Measurements from ENCODE around the gene GCLC.
"Not testable (repeated sequence)": the region's sequence is repeated elsewhere in the genome, so short reads cannot be mapped to it uniquely, and the experiment has no call there.

Gene GCLC

DNA sequence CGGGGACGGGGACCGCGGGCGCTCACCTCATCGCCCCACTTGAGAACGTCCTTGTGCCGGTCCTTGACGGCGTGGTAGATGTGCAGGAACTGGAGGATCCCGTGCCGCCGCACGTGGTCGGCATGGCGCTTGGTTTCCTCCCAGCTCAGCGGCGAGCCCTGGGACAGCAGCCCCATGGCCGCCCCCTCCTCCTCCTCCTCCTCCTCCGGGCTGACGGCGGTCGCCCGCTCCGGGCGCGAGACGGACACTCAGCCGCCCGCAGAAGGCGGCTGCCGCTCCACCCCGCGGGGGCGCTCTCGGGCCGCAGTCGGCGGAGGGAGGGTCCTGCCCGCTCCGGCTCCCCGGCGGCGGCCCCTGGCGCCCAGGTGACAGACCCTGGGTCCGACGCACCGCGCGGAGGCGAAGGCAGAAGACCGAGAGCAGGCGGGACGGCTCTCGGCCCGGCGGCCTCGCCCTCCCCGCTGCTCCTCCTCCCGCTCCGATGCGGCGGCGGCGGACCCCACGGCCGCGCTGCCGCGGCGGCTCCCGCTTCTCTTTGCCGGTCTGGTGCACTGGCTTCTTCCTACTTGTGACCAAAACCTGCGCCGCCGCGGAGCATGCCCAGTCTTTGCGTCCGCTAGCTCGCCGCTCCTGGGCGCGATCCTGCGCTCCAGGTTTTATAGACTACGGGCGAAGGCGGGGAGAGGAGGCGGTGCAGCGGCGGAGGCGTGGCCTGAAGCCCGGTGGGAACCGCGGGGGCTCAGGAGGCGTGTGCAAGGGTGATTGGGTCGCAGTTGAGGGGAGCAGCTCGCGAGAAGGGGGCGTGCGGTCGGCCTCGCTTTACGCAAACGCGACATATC lies at the start of gene GCLC:
Gene GCLC (minus strand): TSS at position 632 of the 839 bp plus-strand sequence. CDS start 456 bp downstream, at position 176.
- peak; percentile 76 to 79 for DNase-seq (ENCODE audit: low read depth in 2 of 2)

DNA sequence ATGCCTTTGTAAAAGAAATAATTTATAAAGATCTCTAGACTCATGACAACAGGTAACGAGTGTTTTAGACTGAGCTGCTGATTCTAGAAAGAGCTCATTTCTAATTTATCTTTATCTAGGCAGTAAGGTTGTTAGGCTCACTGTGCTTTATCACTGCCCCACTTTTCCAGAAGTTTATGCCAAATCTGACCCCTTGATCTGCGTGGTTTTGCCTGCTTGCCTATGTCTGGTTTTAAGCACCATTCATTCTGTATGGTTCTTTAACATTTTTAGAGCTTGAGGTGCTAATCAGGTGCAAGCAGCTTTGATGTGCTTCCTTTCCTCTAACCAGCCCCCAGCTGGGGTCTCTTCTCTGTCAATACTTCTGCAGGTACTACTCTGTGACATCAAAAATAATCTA lies 49.7 kb upstream of the GCLC start:
- no peak for DNase-seq (ENCODE audit: low read depth in 2 of 2)

DNA sequence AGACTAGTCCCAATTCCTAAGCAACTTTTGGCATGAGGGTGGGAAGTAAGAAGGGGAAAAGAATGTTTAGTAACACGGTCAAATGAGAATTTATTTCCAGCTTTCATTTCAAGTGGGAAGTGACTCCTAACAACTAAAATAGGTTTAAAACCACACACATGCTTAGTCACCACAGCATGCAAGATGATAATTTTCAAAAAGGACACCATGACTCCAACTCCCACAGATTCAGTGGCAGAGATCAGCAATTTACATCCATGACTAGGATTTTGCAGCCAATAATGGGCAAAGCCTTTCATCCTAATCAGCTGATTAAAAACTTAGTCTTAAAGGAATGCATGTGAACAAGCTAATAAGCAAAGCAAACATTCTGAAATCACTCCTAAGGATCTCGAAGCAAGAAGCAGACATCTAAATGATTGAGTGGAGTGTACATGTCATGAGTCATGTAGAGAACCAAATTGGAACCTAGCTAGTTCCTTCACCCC lies 48.1 kb upstream of the GCLC start:
- no peak for DNase-seq (ENCODE audit: low read depth in 2 of 2)

DNA sequence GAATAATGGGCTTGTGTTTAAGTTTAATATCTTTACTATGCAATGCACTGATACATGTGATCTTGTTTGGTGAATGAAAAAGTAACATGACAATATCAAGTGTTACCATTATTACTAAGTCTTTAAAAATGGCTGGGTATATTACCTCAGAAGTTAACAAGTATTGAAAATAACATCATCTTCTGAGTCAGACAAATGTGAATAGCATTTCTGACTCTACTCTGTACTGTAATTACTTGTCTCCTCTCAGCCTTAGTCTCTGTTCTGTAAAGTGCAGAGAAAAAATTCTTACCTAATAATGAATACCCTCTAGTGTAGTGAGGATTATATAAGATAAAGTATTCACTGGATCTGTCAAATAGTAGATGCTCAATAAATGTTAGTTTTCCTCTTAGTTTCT lies 47.0 kb upstream of the GCLC start:
- no peak for DNase-seq (ENCODE audit: low read depth in 2 of 2)

DNA sequence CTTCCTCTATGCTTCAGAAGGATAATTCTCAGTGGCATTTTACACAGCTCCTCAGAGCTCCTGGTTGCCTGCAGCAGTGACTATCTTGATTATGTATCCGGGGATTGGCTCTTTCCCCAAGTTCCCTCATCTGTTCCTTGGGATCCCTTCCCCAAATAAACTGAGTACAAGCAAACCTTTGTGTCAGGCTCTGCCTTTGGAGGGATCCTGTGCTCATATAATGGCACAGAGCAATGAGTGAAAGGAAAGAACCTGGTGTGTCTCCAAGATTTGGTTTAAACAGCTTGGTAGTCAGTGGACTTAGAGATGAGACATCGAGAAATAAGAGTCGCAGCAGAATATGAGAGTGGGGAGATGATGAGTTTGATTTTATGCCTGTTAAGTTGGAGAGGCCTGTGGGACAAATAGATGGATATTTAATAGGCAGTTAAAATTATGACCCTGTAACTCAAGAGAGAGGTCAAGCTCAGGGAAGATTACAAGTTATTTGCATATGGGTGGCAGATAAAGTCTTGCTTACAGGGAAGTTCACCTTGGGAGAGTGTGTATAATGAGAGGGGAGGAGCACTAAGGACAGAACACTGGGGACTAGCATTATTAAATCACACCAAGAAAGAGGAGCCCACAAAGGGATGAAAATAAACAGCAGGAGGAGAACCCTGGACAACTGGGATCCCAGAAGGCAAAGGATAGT lies 44.1 kb upstream of the GCLC start:
- no peak for DNase-seq (ENCODE audit: low read depth in 2 of 2)

DNA sequence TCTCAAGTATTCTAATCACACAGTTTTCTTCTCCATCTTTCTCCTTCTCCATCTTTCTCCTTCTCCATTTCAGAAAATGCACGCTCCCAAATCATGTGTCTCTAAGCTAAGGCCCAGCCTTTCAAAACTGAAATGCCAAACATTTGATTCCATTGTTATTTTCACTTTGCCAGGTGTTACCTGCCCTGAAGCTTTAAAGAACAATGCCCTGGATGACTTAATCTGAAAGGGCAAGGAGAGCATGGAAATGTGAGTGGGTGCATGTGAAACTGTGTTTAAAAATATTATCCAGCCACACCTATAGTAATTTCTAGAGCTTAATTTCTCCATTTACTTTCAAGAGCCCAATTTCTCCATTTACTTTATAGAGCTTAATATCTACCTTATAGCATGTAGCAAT lies 42.4 kb upstream of the GCLC start:
- DNase-seq (ENCODE audit: low read depth in 2 of 2): no peak

DNA sequence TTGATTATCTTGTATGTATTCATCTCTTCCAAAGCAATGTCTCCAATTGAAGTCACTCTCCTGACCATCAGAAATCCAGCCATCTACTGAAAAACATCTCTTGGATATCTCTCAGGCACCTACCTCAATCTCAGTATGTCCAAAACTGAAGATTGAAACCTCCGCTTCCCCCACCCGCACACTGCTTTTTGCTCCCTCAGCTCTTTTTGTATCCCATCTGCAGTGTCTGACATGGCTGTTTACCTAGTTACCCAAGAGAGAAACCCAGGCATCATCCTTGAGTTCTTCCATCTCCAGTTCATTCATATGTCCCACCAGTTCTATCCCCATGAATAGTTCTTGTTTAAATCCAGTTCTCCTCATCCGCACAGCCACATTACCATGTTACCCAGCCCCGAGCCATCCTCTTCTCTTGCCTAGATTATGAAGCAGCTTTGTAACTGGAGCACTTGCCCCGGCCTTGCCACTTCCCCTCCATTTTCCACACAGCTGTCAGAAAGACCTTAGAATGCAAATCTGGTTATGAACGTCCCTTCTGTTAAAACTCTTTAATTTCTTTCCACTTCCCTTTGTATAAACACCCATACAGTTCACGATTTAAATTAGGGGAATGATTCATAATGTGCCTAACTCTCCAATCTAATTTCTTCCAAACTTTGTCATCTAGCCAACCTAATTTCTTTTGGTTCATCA lies 40.5 kb upstream of the GCLC start:
- no peak for DNase-seq (ENCODE audit: low read depth in 2 of 2)

DNA sequence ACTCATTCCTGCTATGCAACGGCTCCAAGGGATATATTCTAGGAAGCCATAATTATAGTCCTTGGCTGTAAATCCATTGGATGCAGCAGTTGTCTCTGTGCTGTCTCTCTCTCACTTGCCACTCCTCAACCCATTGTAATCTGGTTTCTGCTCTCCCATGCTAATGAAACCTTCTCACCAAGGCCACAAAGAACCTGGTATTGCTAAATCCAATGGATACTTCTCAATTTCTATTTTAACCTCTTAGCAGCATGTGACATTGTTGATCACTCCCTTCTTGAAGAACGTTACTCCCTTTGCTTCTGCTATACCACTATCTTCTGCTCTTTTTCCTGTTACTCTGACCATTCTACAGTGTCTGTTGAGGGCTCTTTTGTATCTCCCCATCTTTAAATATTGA lies 39.8 kb upstream of the GCLC start:
- no peak for DNase-seq (ENCODE audit: low read depth in 2 of 2)

DNA sequence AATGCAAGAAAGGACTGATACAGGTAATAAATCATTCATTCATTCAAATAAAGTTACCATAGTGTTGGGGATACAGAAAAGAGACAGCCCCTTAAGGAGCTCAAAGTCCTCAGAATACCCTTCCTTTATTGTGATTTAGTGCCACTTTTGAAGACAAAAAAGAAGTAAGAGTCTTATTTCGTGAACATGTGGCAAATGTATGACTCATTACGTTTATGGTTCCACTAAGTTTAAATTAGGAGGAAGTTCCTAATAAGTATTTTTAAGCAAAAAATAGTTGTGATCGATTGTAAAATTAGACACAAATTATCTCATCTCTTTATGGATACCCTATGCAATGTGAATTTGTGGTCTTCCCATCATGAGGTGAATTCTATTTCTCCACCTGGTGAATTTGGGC lies 38.5 kb upstream of the GCLC start:
- no peak for DNase-seq (ENCODE audit: low read depth in 2 of 2)

DNA sequence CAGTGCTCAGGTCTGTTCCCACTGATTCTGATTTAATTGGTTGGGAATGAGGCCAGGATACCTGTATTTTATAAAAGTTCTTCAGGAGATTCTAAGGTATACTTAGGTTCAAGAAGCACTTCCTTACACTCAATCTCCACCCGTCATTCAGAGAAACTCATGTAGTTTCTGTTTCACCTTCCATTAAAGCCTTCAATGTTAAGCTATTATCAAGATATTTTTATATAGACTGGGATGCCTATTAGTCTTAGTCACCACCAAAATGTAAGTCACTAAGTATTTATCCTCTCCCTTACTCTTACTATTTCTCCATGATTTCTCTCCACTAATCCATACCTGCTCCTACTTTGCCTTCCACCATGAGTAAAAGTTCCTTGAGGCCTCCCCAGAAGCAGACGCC lies 38.1 kb upstream of the GCLC start:
- DNase-seq (ENCODE audit: low read depth in 2 of 2): no peak

DNA sequence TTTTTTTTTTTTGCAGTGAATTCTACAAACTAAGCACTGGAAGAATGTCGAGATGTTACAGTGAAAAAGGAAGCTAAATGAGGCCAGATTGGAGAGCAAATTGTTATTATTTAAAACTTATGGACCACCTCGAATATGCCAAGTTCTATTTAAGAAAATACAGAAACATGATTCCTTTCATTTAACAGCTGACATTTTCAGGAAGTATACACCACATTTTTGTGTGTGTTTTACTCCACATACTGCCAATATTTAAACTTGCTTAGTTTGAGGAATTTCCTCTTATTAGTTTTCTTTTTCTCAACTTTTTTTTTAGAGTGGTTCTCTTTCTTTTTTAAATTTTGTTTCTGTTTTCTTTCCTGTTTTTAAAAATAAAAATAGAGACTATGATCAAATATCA lies 37.0 kb upstream of the GCLC start:
- DNase-seq (ENCODE audit: low read depth in 2 of 2): no peak

DNA sequence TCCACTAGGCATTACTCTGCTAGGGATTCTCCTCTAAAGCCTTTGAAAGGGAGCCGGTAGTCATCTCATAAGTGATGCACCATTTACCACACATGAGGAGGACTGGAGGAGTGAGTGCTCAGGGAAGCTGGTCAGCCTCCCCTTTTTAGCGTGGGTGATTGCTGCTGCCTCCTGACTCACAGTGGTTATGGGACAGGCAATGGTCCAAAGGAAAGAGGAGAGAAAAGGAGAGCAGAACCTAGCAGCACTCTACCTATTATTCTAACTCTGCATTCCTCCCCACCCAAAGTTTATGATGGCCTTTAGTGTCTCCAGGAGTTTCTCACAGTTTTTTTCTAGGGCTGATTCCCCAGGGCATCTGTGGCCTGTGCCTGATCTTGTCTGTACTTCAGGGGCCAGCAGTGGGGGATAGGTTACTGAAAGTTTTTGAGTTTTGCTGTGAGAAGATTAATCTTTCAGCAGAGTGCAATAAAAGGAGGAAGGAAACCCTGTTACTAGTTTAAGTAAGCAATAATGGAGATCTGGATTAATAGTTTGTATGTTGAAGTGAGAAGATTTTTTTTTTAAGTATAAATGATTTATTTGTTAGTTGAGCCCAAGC lies 36.4 kb upstream of the GCLC start:
- DNase-seq (ENCODE audit: low read depth in 2 of 2): no peak

DNA sequence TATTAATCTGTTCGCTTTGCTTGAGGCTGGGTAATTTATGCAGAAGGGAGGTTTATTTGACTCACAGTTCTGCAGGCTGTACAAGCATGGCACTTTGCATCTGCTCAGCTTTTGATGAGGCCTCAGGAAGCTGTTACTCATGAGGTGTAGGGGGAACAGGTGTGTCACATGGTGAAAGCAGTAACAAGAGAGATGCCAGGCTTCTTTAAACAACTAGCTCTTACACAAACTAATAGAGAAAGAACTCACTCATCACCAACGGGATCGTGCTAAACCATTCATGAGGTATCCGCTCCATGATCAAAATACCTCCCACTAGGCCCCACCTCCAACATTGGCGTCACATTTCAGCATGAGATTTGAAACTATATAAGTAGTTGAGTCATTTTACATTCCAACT lies 34.4 kb upstream of the GCLC start:
- DNase-seq (ENCODE audit: low read depth in 2 of 2): no peak

DNA sequence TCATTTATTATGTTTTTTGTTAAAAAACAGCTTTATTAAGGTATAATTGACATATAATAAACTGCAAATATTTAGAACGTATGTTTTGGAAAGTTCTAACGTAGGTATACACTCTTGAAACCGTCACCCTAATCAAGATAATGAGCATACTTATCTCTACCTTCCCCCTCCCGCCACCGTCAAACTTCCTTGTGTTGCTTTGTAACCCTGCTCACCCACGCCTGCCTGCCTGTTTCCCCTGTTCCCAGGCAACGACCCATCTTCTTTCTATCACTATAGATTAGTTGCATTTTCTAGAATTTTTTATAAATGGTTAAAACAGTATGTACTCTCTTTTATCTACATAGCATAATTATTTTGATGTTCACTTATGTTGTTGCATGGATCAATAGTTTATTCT lies 33.5 kb upstream of the GCLC start:
- DNase-seq (ENCODE audit: low read depth in 2 of 2): no peak

DNA sequence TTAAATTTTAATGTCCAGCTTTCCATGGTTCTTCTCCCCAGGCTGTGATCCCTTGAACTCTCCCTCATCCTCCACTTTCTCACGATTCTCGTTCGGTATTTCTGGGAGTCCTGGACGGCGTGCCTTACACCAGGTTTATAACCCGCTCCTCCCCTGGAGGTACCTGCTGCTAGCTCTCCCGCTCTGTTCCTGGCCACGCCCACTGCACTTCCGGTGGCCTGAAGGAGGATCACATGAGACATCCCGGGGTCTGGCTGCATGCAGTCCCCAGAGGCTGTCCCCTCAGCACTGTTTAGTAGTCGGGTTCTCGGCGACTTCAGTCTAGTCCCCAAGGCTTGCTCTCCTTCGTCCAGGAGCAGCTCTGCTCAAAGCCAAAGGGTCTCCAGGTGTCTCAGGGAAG lies 28.4 kb upstream of the GCLC start:
- no peak for DNase-seq (ENCODE audit: low read depth in 2 of 2)

DNA sequence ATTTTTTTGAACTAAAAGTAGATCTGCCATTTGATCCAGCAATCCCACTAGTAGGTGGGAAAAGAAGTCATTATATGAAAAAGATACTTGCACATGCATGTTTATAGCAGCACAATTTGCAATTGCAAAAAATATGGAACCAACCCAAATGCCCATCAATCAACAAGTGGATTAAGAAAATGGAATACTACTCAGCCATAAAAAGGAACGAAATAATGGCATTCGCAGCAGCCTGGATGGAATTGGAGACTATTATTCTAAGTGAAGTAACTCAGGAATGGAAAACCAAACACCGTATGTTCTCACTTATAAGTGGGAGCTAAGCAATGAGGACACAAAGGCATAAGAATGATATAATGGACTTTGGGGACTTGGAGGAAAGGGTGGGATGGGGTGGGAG lies 27.5 kb upstream of the GCLC start:
- DNase-seq (ENCODE audit: low read depth in 2 of 2): not testable (repeated sequence)

DNA sequence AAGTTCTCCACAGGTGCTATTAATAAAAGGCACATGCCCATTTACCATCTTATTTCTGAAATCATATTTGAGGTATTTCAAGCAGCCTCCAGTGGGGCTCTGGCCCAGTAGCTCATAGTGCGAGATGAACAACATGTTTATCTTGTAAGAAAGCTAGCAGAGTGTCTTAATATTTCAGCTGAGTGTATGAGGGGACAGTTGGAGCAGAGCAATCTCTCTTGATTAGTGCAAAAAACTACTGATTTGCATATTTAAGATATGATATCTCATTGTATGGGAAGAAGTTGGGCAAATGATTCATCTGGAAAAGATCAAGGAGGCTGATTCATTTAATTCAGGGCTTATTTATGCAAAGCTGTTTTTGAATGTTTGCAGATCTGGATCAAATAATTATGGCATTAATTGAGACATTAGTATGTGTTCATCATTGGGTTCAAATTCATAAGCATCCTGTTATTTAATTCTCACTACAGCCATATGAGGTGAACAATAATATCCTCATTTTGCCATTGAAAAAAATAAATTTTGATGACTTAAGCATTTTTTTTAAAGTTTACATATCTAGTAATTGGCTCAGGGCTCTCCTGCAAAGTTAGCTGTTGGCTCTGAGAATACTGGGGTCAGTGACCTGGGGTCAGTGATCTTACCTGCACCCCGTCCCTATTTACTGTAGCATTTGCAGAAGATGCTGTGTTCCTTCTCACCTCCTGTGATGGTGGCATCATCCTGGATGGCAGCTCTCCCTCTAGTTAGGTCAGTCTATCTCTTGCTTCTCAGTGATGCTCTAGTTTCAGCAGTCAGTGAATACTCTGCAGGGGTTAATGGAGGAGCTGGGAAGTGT lies 24.1 kb upstream of the GCLC start:
- DNase-seq (ENCODE audit: low read depth in 2 of 2): no peak

DNA sequence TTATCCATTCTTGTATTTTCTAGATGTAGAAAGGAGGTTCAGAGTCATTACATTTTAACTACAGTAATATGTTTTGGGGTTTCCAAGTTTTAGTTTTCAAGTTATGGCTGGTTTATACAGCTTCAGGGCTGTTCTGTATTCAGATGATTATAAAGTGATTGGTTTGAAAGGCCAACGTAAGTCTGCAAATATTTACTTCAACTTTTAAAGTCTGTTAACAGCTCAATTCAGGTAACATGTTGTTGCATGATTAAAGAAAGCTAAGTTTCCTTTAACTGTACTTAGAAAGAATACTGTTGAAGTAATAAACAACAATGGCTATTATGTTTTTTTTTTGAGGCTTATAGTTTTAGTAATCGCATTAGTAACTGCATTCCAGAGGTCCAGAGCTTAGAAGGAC lies 22.8 kb upstream of the GCLC start:
- no peak for DNase-seq (ENCODE audit: low read depth in 2 of 2)

DNA sequence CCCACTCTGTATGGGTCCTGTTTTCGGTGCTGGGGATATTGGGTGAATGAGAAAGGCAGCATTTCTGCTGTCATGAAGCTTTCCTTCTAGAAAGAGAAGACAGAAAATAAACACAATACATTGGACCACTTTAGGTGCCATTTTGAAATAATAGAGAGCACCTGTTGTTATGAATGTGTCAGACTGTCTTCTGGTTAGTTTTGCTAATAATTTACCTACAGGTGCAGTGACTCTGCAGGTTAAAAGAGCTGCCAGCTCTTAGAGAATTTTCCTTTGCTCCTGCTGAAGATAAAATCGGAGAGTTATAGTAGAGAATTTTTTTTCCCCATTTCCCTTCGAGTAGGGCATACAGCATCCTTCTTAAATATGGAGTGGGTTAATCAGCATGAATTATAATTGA lies 21.9 kb upstream of the GCLC start:
- no peak for DNase-seq (ENCODE audit: low read depth in 2 of 2)

DNA sequence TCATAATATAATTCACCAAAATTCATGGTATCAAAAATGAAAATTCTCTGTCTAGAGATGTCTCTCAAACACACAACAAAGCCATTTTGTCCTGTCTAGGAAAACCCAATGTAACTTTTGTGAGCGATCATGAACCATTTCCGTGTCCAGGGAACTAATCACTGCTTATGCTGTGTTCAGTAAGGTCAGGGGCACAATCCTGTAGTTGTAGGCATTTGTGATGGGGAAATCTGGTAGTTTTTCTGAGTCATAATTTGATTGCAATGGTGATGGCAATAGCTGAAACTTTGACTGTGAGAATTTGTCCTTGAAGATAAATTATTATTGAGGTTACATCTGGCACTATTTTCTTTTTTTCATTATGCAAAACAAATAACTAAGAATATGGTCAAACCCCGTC lies 21.0 kb upstream of the GCLC start:
- no peak for DNase-seq (ENCODE audit: low read depth in 2 of 2)

DNA sequence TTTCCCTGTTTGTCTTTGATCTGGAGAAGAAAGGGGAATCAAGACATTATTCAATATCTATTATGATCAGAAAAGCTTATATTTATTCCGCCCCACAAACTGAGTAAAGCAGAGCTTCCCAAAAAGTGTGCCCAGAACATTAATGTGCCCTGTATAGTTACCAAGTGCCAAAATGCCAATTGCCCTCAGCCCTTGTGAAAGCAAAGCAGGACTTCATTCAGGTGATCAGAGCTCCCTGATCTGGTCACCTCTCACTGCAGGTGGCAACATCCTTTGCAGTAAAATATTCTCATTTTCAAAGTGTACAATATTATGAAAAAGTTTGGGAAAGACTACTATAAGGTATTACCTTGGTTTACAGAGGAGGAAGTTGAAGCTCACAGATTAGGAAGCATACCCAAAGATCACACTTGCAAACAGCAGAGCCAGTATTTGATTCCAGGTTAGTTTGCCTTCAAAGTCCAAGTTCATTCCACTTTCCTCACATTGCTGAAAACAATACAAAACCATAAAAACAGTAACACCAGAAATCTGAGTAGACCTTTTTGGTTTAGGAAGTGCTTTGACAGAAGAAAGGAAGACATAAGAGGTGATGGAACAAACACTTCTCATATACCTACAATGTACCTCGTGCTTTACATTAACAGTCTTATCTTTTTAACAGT lies 19.6 kb upstream of the GCLC start:
- no peak for DNase-seq (ENCODE audit: low read depth in 2 of 2)
